Measurements from ENCODE around the gene CYSLTR2.
"Not testable (repeated sequence)": the region's sequence is repeated elsewhere in the genome, so short reads cannot be mapped to it uniquely, and the experiment has no call there.

CYSLTR2 gene

GRCh38 chr13:48644141-48644540 is 9.6 kb upstream of the CYSLTR2 start:
- in situ Hi-C loops (cut with MboI; ENCODE audit: low sequenced_read_pairs) = no loop called here

- in situ Hi-C loops (cut with MboI; ENCODE audit: low sequenced_read_pairs) = no loop called here
Observed at GRCh38 chr13:48644951-48645350, 8.8 kb upstream of the CYSLTR2 start.

DNA sequence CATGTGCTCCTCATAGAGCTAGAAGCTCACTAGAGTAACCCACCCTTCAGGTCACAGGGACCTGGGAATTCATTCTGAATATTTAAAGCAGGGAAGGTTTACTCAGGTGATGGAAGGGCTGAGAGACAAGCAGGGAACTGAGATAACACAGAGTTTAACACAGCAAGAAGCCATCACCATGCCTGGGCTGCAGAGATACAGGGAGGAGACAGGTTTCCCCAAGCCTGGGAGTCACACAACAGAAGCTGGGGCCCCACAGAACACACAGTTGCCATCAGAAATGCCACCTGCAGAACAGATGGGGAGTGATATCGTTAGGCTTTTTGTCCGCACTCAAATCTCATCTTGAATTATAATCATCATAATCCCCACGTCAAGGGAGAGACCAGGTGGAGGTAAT is 7.9 kb upstream of the CYSLTR2 start:
- in situ Hi-C loops (cut with MboI; ENCODE audit: low sequenced_read_pairs) = no loop called here

GRCh38 chr13:48646791-48647190 is 6.9 kb upstream of the CYSLTR2 start:
- in situ Hi-C loops (cut with MboI; ENCODE audit: low sequenced_read_pairs) = no loop called here

DNA sequence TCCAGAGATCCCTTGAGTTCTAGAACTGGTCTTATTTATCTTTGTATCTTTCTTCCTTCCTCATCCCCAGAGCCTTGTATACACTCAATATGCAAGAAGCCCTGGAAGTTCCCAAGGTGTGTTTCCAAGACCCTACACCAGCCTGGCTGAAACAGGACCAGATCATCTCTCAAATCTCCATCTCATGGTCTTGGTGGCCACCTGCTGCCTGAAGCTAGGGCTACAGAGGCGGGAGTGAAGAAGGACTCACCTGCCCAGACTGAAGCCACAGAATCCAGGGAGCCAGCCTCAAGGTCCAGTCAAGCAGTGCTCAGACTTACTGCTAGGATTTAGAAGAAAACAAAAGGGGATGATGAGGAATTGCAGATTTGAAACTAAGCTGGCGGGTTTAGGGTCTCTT is 6.1 kb upstream of the CYSLTR2 start:
- in situ Hi-C loops (cut with MboI; ENCODE audit: low sequenced_read_pairs) = no loop called here

- in situ Hi-C loops (cut with MboI; ENCODE audit: low sequenced_read_pairs) = no loop called here
Observed at GRCh38 chr13:48648446-48648845, 5.3 kb upstream of the CYSLTR2 start.

GRCh38 chr13:48652851-48653471 is 768 bp upstream of the CYSLTR2 start:
- in situ Hi-C loops (cut with MboI; ENCODE audit: low sequenced_read_pairs) = no loop called here

GRCh38 chr13:48654511-48654910 is 782 bp downstream of the CYSLTR2 start:
- in situ Hi-C loops (cut with MboI; ENCODE audit: low sequenced_read_pairs) = no loop called here

GRCh38 chr13:48655291-48655690 is 1.6 kb downstream of the CYSLTR2 start:
- in situ Hi-C loops (cut with MboI; ENCODE audit: low sequenced_read_pairs) = no loop called here

DNA sequence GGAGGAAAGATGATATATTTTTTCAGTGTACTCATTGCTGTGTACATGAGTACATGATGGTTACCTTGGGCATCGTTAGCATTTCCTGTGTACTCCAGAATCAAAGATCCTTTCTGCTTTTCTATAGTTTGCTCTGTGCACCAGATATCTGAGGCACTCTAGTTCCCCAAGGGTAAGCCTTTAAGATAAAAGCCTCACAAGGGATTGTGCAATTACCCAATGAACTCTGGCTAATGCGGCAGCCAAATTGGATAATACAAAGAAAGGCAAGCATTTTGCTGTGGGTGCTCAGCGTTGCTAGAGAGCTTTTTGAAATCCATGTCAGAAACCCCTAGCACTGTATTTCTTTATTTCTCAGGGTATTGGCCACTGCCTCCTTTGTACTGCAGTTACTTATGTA is 2.9 kb downstream of the CYSLTR2 start:
- in situ Hi-C loops (cut with MboI; ENCODE audit: low sequenced_read_pairs) = no loop called here

- in situ Hi-C loops (cut with MboI; ENCODE audit: low sequenced_read_pairs) = no loop called here
Observed at GRCh38 chr13:48660361-48661076, 6.8 kb downstream of the CYSLTR2 start.

- in situ Hi-C loops (cut with MboI; ENCODE audit: low sequenced_read_pairs) = no loop called here
Observed at GRCh38 chr13:48661107-48661506, 7.4 kb downstream of the CYSLTR2 start.

GRCh38 chr13:48662226-48662625 is 8.5 kb downstream of the CYSLTR2 start:
- in situ Hi-C loops (cut with MboI; ENCODE audit: low sequenced_read_pairs) = no loop called here

GRCh38 chr13:48667136-48667535 is 13.4 kb downstream of the CYSLTR2 start:
- in situ Hi-C loops (cut with MboI; ENCODE audit: low sequenced_read_pairs) = no loop called here

- in situ Hi-C loops (cut with MboI; ENCODE audit: low sequenced_read_pairs) = not testable (repeated sequence)
Observed at GRCh38 chr13:48671421-48671820, 17.7 kb downstream of the CYSLTR2 start.

- in situ Hi-C loops (cut with MboI; ENCODE audit: low sequenced_read_pairs) = no loop called here
Observed at GRCh38 chr13:48675247-48675646, 21.5 kb downstream of the CYSLTR2 start.

DNA sequence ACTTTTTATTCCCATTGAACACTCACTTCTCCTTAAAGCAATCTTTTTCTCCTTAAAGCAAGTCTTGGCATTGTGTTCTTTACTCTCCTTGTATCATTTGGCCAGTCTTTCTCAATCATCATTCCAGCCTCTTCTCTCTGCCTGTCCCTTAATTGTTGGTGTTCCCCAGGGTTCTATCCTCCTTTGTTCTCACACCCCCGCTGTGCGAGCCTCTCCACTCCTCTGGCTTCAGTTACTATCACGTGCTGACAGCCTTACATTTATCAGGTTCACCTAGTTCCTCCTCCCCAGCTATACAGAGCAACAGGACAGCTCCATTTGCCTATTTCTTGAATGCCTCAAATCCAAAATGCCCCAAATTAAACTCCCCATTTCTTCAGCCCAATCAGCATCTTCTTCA is 24.6 kb downstream of the CYSLTR2 start:
- in situ Hi-C loops (cut with MboI; ENCODE audit: low sequenced_read_pairs) = no loop called here

- in situ Hi-C loops (cut with MboI; ENCODE audit: low sequenced_read_pairs) = no loop called here
Observed at GRCh38 chr13:48679941-48680680, 26.4 kb downstream of the CYSLTR2 start.

DNA sequence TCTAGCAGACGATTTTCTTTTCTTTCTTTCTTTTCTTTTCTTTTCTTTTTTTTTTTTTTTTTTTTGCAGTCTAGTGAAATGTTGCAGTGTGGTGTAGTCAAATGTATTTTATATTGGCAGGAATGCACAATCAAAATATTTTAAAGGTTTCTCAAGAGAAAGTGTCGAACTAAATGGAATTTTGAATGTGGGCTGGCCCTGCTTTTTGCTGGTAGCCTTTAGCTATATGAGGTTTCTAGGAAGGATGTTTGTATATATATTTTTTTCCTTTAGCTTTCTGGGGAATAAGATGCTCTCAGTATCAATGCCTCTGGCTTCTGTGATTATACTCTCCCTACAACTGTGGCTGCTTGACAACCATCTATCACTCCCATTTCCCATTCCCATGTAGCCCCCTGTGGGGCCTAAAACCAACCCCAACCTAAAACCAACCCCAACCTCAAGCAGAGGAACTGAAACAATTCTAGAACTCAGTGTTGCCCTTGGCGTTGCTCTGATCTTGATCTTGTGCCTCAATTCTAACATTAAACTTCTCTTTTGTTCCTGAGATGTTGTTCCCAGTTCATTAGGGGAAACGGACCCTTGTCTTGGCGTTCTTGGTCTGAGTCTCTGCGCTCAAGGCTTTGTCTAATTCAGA is 27.1 kb downstream of the CYSLTR2 start:
- in situ Hi-C loops (cut with MboI; ENCODE audit: low sequenced_read_pairs) = no loop called here

- in situ Hi-C loops (cut with MboI; ENCODE audit: low sequenced_read_pairs) = no loop called here
Observed at GRCh38 chr13:48681905-48682304, 28.2 kb downstream of the CYSLTR2 start.

DNA sequence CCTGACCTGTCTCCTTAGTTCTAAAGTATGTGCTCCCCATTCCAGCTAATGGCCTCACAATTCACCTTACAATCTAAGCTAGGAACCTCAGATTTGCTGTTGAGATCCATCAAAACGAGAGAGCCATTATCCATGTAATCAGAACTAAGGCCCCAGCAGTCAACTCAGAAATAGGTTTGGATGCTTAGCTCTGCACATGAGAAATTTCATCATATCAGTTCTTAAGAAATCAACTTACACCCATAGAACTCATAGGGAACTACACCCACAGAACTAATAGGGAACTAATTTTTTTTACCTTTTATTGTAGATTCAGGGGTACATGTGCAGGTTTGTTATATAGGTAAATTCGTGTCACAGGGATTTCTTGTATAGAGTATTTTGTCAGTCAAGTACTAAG is 28.7 kb downstream of the CYSLTR2 start:
- in situ Hi-C loops (cut with MboI; ENCODE audit: low sequenced_read_pairs) = no loop called here
